ENCODE measurements around the gene HHIPL2. TPM values are rescaled to one million over a fixed set of nuclear protein-coding genes. Genes with fewer than 3 reads are reported as not detected.

HHIPL2 gene
- total RNA-seq = not detected in 2 replicates

GRCh38 chr1:222547944-222548671 is at the start of gene HHIPL2:
Gene HHIPL2, minus strand, starts transcription at chr1:222548104. Its CDS starts 60 bp downstream, at chr1:222548044.

GRCh38 chr1:222589462-222590302 is 41.8 kb upstream of the HHIPL2 start, which contains the start of gene TAF1A:
Gene TAF1A, minus strand, starts transcription at chr1:222589933.

Other genes with a start within 250 kb of the HHIPL2 start
- gene TAF1A, start 41.8 kb upstream of the HHIPL2 start, total RNA-seq = 2.9 and 3.9 TPM in 2 replicates
- 18.6 and 45.3 TPM in 2 replicates for gene MIA3, start 70.0 kb upstream of the HHIPL2 start, total RNA-seq
- gene AIDA, start 164.4 kb upstream of the HHIPL2 start, total RNA-seq = 38.7 and 65.8 TPM in 2 replicates
- 23.8 and 29.6 TPM in 2 replicates for gene BROX, start 164.5 kb upstream of the HHIPL2 start, total RNA-seq
- not detected in 2 replicates for gene FAM177B, start 189.1 kb upstream of the HHIPL2 start, total RNA-seq

Data from bladder microvascular endothelial cell (primary cell).